Natural killer cell (primary cell): ENCODE results near the gene HIP1. TPM values are rescaled to one million over a fixed set of nuclear protein-coding genes. Genes with fewer than 3 reads are reported as not detected.
"Not testable (repeated sequence)": the region's sequence is repeated elsewhere in the genome, so short reads cannot be mapped to it uniquely, and the experiment has no call there.

ENCODE experiments used
- ATAC-seq, 3 donors: fragments of 150-1000 bp in 2 of 3; fragments of 200-7000 bp in 1 of 3; cut with Tn5 transposase; 1 replicate in 1 of 3; 2 replicates in 2 of 3; pipeline ENCODE4 v1.10.0; 2021; ENCODE audit warnings: mild to moderate bottlenecking in 2 of 3, moderate library complexity in 2 of 3
- DNase-seq, 2 donors: peaks; one replicate each; pipeline versions ENCODE4 v3.0.0 to v3.0.0-alpha.2; 2013 to 2021; ENCODE audit warnings: mixed read lengths in 1 of 2
- H3K27ac ChIP-seq: one replicate; pipeline ENCODE4 v1.5.1; 2013; ENCODE audit warnings: mild to moderate bottlenecking, low read length
- H3K27me3 ChIP-seq: one replicate; pipeline ENCODE4 v1.6.1; 2013; ENCODE audit warnings: low read length; ENCODE audit not compliant: control insufficient read depth, insufficient read depth
- H3K36me3 ChIP-seq: one replicate; pipeline ENCODE4 v1.6.1; 2013; ENCODE audit warnings: low read length; ENCODE audit not compliant: control insufficient read depth, insufficient read depth
- H3K4me1 ChIP-seq: one replicate; pipeline ENCODE4 v1.6.1; 2013; ENCODE audit warnings: low read length; ENCODE audit not compliant: control insufficient read depth, insufficient read depth
- H3K4me3 ChIP-seq: one replicate; pipeline ENCODE4 v1.5.1; 2013; ENCODE audit warnings: low read length
- H3K9me3 ChIP-seq: one replicate; pipeline ENCODE4 v1.6.1; 2013; ENCODE audit warnings: low read length; ENCODE audit not compliant: control insufficient read depth, insufficient read depth
- H3K27ac Mint-ChIP-seq, 2 donors: one replicate each; pipeline ENCODE4 v1.8.0; 2022; ENCODE audit warnings: mild to moderate bottlenecking in 2 of 2, mixed read lengths in 2 of 2, moderate library complexity in 1 of 2
- H3K27me3 Mint-ChIP-seq, 2 donors: one replicate each; pipeline ENCODE4 v1.8.0; 2022; ENCODE audit warnings: low read depth in 2 of 2, mixed read lengths in 2 of 2
- H3K36me3 Mint-ChIP-seq: one replicate; pipeline ENCODE4 v1.8.0; 2022; ENCODE audit warnings: mixed read lengths
- H3K4me1 Mint-ChIP-seq, 2 donors: one replicate each; pipeline ENCODE4 v1.8.0; 2022; ENCODE audit warnings: mixed read lengths in 2 of 2
- H3K4me3 Mint-ChIP-seq: one replicate; pipeline ENCODE4 v1.8.0; 2022; ENCODE audit warnings: mild to moderate bottlenecking, moderate library complexity, mixed read lengths
- H3K9me3 Mint-ChIP-seq, 2 donors: one replicate each; pipeline ENCODE4 v1.8.0; 2022; ENCODE audit warnings: mixed read lengths in 2 of 2
- WGBS: methylation state at CpG from one replicate; pipeline ENCODE4 v1.1.7; 2013; ENCODE audit warnings: missing lambda C conversion rate; ENCODE audit not compliant: insufficient coverage; 5-methylcytosine and 5-hydroxymethylcytosine counted together
- intact Hi-C: fragments of 100-400 bp; cut with micrococcal nuclease; formaldehyde crosslinking; loops from one replicate; pipeline ENCODE4 v1.14.2; 2022
- total RNA-seq, 4 donors: library from RNA; stranded (reverse); fragments of 120-200 nt in 1 of 4; gene quantifications; one replicate each; pipeline versions ENCODE4 v1.2.3 to v1.2.4, GENCODE V29; 2013 to 2022
- TF ChIP-seq, protein P1 (sequence below): fragments of 200-600 bp; IDR thresholded peaks from one replicate; pipeline ENCODE4 v1.8.0; 2022; ENCODE audit warnings: antibody characterized with exemption

The HIP1 gene
- total RNA-seq, 3 donors from 2014 or later (not counting 1 experiment from before 2014, with no cell fraction given) = 17.1 to 27.9 (median 23.1) TPM

GRCh38 chr7:75687246-75688088, 51.3 kb downstream of the HIP1 start:
- Histone ChIP-seq H3K9me3 (no peaks in the 10 kb centered on the region), H3K4me3 (no peak overlapping the region), H3K36me3 (no peaks in the 10 kb centered on the region), H3K27ac (no peak overlapping the region), H3K4me1 (peaks cover 21% of the 10 kb centered on the region), H3K27me3 (no peaks in the 10 kb centered on the region)
- TF ChIP-seq, protein P1, sequence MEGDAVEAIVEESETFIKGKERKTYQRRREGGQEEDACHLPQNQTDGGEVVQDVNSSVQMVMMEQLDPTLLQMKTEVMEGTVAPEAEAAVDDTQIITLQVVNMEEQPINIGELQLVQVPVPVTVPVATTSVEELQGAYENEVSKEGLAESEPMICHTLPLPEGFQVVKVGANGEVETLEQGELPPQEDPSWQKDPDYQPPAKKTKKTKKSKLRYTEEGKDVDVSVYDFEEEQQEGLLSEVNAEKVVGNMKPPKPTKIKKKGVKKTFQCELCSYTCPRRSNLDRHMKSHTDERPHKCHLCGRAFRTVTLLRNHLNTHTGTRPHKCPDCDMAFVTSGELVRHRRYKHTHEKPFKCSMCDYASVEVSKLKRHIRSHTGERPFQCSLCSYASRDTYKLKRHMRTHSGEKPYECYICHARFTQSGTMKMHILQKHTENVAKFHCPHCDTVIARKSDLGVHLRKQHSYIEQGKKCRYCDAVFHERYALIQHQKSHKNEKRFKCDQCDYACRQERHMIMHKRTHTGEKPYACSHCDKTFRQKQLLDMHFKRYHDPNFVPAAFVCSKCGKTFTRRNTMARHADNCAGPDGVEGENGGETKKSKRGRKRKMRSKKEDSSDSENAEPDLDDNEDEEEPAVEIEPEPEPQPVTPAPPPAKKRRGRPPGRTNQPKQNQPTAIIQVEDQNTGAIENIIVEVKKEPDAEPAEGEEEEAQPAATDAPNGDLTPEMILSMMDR = no peak
- intact Hi-C loops = no loop called here
- no peaks in the 10 kb centered on the region for H3K27me3 Mint-ChIP-seq
- ATAC-seq (no peak), DNase-seq (no peak)
- H3K27ac Mint-ChIP-seq = no peak overlapping the region
- WGBS = 98% methylated on average over 12 of the region's 12 CpGs
- no peak overlapping the region for H3K4me3 Mint-ChIP-seq
- H3K4me1 Mint-ChIP-seq = peaks cover 11 to 23% of the 10 kb centered on the region in 2 donors
- H3K9me3 Mint-ChIP-seq = no peaks in the 10 kb centered on the region
- no peaks in the 10 kb centered on the region for H3K36me3 Mint-ChIP-seq

GRCh38 chr7:75686551-75686950, 52.2 kb downstream of the HIP1 start:
- Histone ChIP-seq H3K36me3 (no peaks in the 10 kb centered on the region), H3K27ac (no peak overlapping the region), H3K4me3 (no peak overlapping the region), H3K9me3 (no peaks in the 10 kb centered on the region), H3K4me1 (peaks cover 21% of the 10 kb centered on the region), H3K27me3 (no peaks in the 10 kb centered on the region)
- no peak overlapping the region for H3K27ac Mint-ChIP-seq
- ATAC-seq = no peak
- H3K9me3 Mint-ChIP-seq = no peaks in the 10 kb centered on the region
- H3K4me1 Mint-ChIP-seq = peaks cover 11 to 19% of the 10 kb centered on the region in 2 donors
- TF ChIP-seq, protein P1 = no peak
- H3K4me3 Mint-ChIP-seq = no peak overlapping the region
- intact Hi-C loops = no loop called here
- no peak for DNase-seq
- no peaks in the 10 kb centered on the region for H3K36me3 Mint-ChIP-seq
- H3K27me3 Mint-ChIP-seq = no peaks in the 10 kb centered on the region

DNA sequence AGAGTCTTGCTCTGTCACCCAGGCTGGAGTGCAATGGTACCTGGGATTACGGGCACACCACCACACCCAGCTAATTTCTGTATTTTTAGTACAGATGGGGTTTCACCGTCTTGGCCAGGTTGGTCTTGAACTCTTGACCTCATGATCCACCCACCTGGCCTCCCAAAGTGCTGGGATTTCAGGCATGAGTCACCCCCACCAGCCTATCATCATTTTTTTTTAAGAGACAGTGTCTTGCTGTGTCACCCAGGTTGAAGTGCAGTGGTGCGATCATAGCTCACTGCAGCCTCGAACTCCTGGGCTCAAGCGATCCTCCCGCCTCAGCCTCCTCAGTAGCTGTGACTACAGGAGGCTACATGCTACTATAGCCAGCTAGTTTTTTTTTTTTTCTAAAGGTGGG, 56.7 kb downstream of the HIP1 start:
- H3K36me3 ChIP-seq, H3K9me3 Mint-ChIP-seq, H3K27me3 Mint-ChIP-seq, H3K27me3 ChIP-seq, DNase-seq, H3K4me3 Mint-ChIP-seq, H3K27ac Mint-ChIP-seq, H3K36me3 Mint-ChIP-seq, H3K27ac ChIP-seq, H3K4me3 ChIP-seq, H3K4me1 ChIP-seq, H3K9me3 ChIP-seq, intact Hi-C loops, ATAC-seq: not testable (repeated sequence)
- H3K4me1 Mint-ChIP-seq = peaks cover 0 to 10% of the 10 kb centered on the region in 2 donors
- WGBS = 81% methylated on average over 6 of the region's 6 CpGs

DNA sequence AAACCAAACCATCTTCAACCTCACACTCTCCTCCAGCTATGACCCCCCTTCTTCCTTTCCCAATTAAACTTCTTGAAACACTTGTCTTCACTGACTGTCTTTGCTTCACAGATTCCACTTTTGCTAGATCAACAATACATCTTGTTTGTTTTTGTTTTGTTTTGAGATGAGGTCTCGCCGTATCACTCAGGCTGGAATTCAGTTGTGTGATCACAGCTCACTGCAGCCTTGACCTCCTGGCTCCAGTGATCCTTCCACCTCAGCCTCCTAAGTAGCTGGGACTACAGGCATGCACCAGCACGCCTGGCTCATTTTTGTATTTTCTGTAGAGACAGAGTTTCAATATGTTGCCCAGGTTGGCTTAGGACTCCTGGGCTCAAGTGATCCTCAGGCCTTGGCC, 59.7 kb downstream of the HIP1 start:
- Histone ChIP-seq H3K36me3 (no peaks in the 10 kb centered on the region), H3K4me1 (no peaks in the 10 kb centered on the region), H3K27me3 (no peaks in the 10 kb centered on the region), H3K9me3 (no peaks in the 10 kb centered on the region), H3K27ac (no peak overlapping the region), H3K4me3 (no peak overlapping the region)
- Mint-ChIP-seq H3K27ac (no peak overlapping the region), H3K27me3 (no peaks in the 10 kb centered on the region), H3K9me3 (no peaks in the 10 kb centered on the region), H3K4me1 (peaks cover 0 to 10% of the 10 kb centered on the region in 2 donors), H3K36me3 (no peaks in the 10 kb centered on the region), H3K4me3 (no peak overlapping the region)
- TF ChIP-seq, protein P1 = no peak
- DNase-seq = no peak
- no peak for ATAC-seq
- intact Hi-C loops = no loop called here
- 86% methylated on average over 3 of the region's 3 CpGs for WGBS
